IMR-90 (cell line): ENCODE measurements around the gene PSMB2. TPM values are rescaled to one million over a fixed set of nuclear protein-coding genes. Genes with fewer than 3 reads are reported as not detected.

ENCODE experiments used
- ATAC-seq: fragments of 200-7000 bp; cut with Tn5 transposase; 2 replicates; pipeline ENCODE4 v1.9.1; 2020; ENCODE audit warnings: low read depth, mild to moderate bottlenecking, moderate library complexity
- BruUV-seq: library from RNA; stranded (reverse); fragments of 400-500 nt; replicated peaks from 2 replicates; lab custom pipeline; 2021; lab: Mats Ljungman, UMichigan
- CTCF ChIA-PET: fragments of 300-600 bp; formaldehyde crosslinking; extraction: SDS; loops from one replicate; lab custom pipeline; 2021; ENCODE audit warnings: antibody characterized with exemption; lab: Yijun Ruan, JAX
- POLR2A ChIA-PET: fragments of 300-600 bp; sonication (Branson Sonifier 250); formaldehyde crosslinking; loops from one replicate; lab custom pipeline; 2022; ENCODE audit warnings: antibody characterized with exemption; ENCODE audit not compliant: unreplicated experiment; lab: Charles Lee
- DNase-seq: peaks from one replicate; pipeline ENCODE4 v3.0.0; 2013
- H2AFZ ChIP-seq: replicated peaks from 2 replicates; pipeline ENCODE3; 2013; ENCODE audit warnings: low read length, mild to moderate bottlenecking; ENCODE audit not compliant: poor library complexity
- H2AK5ac ChIP-seq: 2 replicates; pipeline ENCODE4 v1.6.1; 2013; ENCODE audit warnings: low read depth, low read length, inconsistent platforms
- H2AK9ac ChIP-seq: replicated peaks from 2 replicates; pipeline ENCODE3; 2013; ENCODE audit warnings: mild to moderate bottlenecking, low read depth, low read length, moderate library complexity; ENCODE audit not compliant: poor library complexity
- H2BK120ac ChIP-seq: 2 replicates; pipeline ENCODE4 v1.6.1; 2013; ENCODE audit warnings: low read depth, low read length, inconsistent platforms
- H2BK15ac ChIP-seq: 3 replicates; pipeline ENCODE4 v1.6.1; 2013; ENCODE audit warnings: low read depth, low read length, inconsistent platforms
- H2BK20ac ChIP-seq: 2 replicates; pipeline ENCODE4 v1.6.1; 2013; ENCODE audit warnings: low read depth, mild to moderate bottlenecking, inconsistent platforms, low read length, moderate library complexity
- H2BK5ac ChIP-seq: 2 replicates; pipeline ENCODE4 v1.6.1; 2013; ENCODE audit warnings: mild to moderate bottlenecking, low read depth, low read length, inconsistent platforms; ENCODE audit not compliant: poor library complexity, severe bottlenecking
- H3K14ac ChIP-seq: replicated peaks from 2 replicates; pipeline ENCODE4 v1.6.1; 2013; ENCODE audit warnings: low read depth, low read length, inconsistent platforms
- H3K18ac ChIP-seq: 2 replicates; pipeline ENCODE4 v1.6.1; 2013; ENCODE audit warnings: low read depth, low read length, control low read depth
- H3K23ac ChIP-seq: 2 replicates; pipeline ENCODE4 v1.6.1; 2013; ENCODE audit warnings: low read depth, low read length, inconsistent platforms
- H3K27ac ChIP-seq: 2 replicates; pipeline ENCODE4 v1.5.1; 2013; ENCODE audit warnings: mild to moderate bottlenecking, control low read depth, low read length; ENCODE audit not compliant: insufficient read depth
- H3K27me3 ChIP-seq: 2 replicates; pipeline ENCODE4 v1.6.1; 2013; ENCODE audit warnings: low read length; ENCODE audit not compliant: control insufficient read depth, insufficient read depth
- H3K36me3 ChIP-seq: 2 replicates; pipeline ENCODE4 v1.6.1; 2013; ENCODE audit warnings: low read length, mixed read lengths; ENCODE audit not compliant: control insufficient read depth, insufficient read depth
- H3K4ac ChIP-seq: 2 replicates; pipeline ENCODE4 v1.6.1; 2013; ENCODE audit warnings: low read depth, low read length, inconsistent platforms
- H3K4me1 ChIP-seq: 2 replicates; pipeline ENCODE4 v1.6.1; 2013; ENCODE audit warnings: low read length, mixed read lengths; ENCODE audit not compliant: control insufficient read depth, insufficient read depth
- H3K4me2 ChIP-seq: 2 replicates; pipeline ENCODE4 v1.6.1; 2013; ENCODE audit warnings: low read depth, mild to moderate bottlenecking, control low read depth, low read length, moderate library complexity
- H3K4me3 ChIP-seq: 2 replicates; pipeline ENCODE4 v1.5.1; 2013; ENCODE audit warnings: low read depth, mild to moderate bottlenecking, control low read depth, low read length, moderate library complexity; ENCODE audit not compliant: insufficient read depth
- H3K56ac ChIP-seq: 2 replicates; pipeline ENCODE4 v1.6.1; 2013; ENCODE audit warnings: low read length, inconsistent platforms; ENCODE audit not compliant: insufficient read depth; ENCODE audit errors: extremely low read depth
- H3K79me1 ChIP-seq, 2 experiments: 2 replicates each; pipeline ENCODE4 v1.6.1; 2013; ENCODE audit warnings: low read length in 2 of 2, inconsistent platforms in 1 of 2, low read depth in 1 of 2
- H3K9ac ChIP-seq: 2 replicates; pipeline ENCODE4 v1.6.1; 2013; ENCODE audit warnings: low read depth, low read length, control low read depth
- H3K9me1 ChIP-seq: 2 replicates; pipeline ENCODE4 v1.6.1; 2013; ENCODE audit warnings: low read length, inconsistent platforms; ENCODE audit not compliant: insufficient read depth
- H3K9me3 ChIP-seq: 2 replicates; pipeline ENCODE4 v1.6.1; 2013; ENCODE audit warnings: low read length; ENCODE audit not compliant: control insufficient read depth, insufficient read depth
- H4K20me1 ChIP-seq: 2 replicates; pipeline ENCODE4 v1.6.1; 2013; ENCODE audit warnings: low read length, inconsistent platforms; ENCODE audit not compliant: insufficient read depth
- H4K5ac ChIP-seq: 2 replicates; pipeline ENCODE4 v1.6.1; 2013; ENCODE audit warnings: mild to moderate bottlenecking, low read depth, low read length, control low read depth
- H4K8ac ChIP-seq, 2 experiments: 2 replicates each; pipeline ENCODE4 v1.6.1; 2013; ENCODE audit warnings: low read depth in 2 of 2, low read length in 2 of 2, control low read depth in 1 of 2, inconsistent platforms in 1 of 2
- H4K91ac ChIP-seq: 2 replicates; pipeline ENCODE4 v1.6.1; 2013; ENCODE audit warnings: low read depth, low read length, inconsistent platforms; ENCODE audit not compliant: insufficient read depth
- MXI1 ChIP-seq: IDR thresholded peaks from 2 replicates; pipeline ENCODE4 v1.6.1; 2012; ENCODE audit warnings: low read depth, mild to moderate bottlenecking, low read length, moderate library complexity, borderline replicate concordance
- RCOR1 ChIP-seq: IDR thresholded peaks from 2 replicates; pipeline ENCODE4 v1.6.1; 2012; ENCODE audit warnings: mild to moderate bottlenecking, low read length, improper control_type of control experiment; ENCODE audit not compliant: insufficient replicate concordance
- WGBS, 2 experiments: methylation state at CpG; one replicate each; pipeline versions ENCODE4 v1.1.5 to v1.1.7; 2013; ENCODE audit warnings: missing lambda C conversion rate in 2 of 2; ENCODE audit not compliant: insufficient read length in 1 of 2; ENCODE audit errors: extremely low coverage in 2 of 2; 5-methylcytosine and 5-hydroxymethylcytosine counted together
- dilution Hi-C: fragments of 300-500 bp; cut with HindIII; formaldehyde crosslinking; loops from one replicate; pipeline ENCODE4 v1.14.3; 2018; ENCODE audit warnings: low sequenced_read_pairs; ENCODE audit not compliant: unreplicated experiment
- in situ Hi-C: fragments of 300-500 bp; cut with MboI; formaldehyde crosslinking; loops from 3 replicates; pipeline ENCODE4 v1.14.3; 2019; ENCODE audit warnings: low sequenced_read_pairs, inconsistent platforms, mixed read lengths
- intact Hi-C: fragments of 100-400 bp; cut with micrococcal nuclease; formaldehyde crosslinking; loops from 2 replicates; pipeline ENCODE4 v1.10.0; 2022
- polyA plus RNA-seq, 3 experiments: library from polyadenylated mRNA; depleted of rRNA; stranded (reverse); fragments of >200 nt; gene quantifications; 2 replicates each; pipeline ENCODE4 v1.2.3, GENCODE V29; 2012; ENCODE audit warnings: low replicate concordance in 1 of 3
- total RNA-seq: library from RNA; depleted of rRNA; stranded (reverse); fragments of >200 nt; gene quantifications from 2 replicates; pipeline ENCODE4 v1.2.3, GENCODE V29; 2012

Gene PSMB2
- total and polyA plus RNA-seq, 2 of the 4 experiments (the other 2 are of a cell fraction) = 23.8 to 86.2 TPM

GRCh38 chr1:35666216-35666615 lies 24.9 kb upstream of the PSMB2 start:
- H2BK20ac ChIP-seq = no peak overlapping the region
- no peak overlapping the region for H3K14ac ChIP-seq
- ChIA-PET CTCF (interaction anchor here (0.7 to 1.0 kb wide), 2 partner anchors 18 to 101 kb away, joined by 3 to 4 read pairs; no protein-coding TSS in a partner anchor), POLR2A (no interaction called here)
- ATAC-seq = no peak
- TF ChIP-seq RCOR1 (no peak), MXI1 (no peak)
- H3K27ac ChIP-seq = no peak overlapping the region
- no peaks in the 10 kb centered on the region for H3K79me1 ChIP-seq
- H2AFZ ChIP-seq = no peak overlapping the region
- H2BK120ac ChIP-seq = no peak overlapping the region
- no peak overlapping the region for H3K18ac ChIP-seq
- H3K56ac ChIP-seq = no peak overlapping the region
- no peak overlapping the region for H4K5ac ChIP-seq
- no peak overlapping the region for H2BK15ac ChIP-seq
- no peak overlapping the region for H2BK5ac ChIP-seq
- no peak overlapping the region for H4K8ac ChIP-seq
- no peak overlapping the region for H3K23ac ChIP-seq
- whole genome bisulfite sequencing, 2 experiments = no CpG with 5 or more reads among the region's 2 CpGs
- no peak overlapping the region for H2AK9ac ChIP-seq
- H3K4me3 ChIP-seq = no peak overlapping the region
- no peak for DNase-seq
- no peaks in the 10 kb centered on the region for H3K36me3 ChIP-seq
- no peaks in the 10 kb centered on the region for H3K9me1 ChIP-seq
- H3K4me2 ChIP-seq = no peak overlapping the region
- in situ Hi-C loops = no loop called here
- no TSS peak for BruUV-seq
- no peaks in the 10 kb centered on the region for H3K4me1 ChIP-seq
- intact Hi-C loops = no loop called here
- no peaks in the 10 kb centered on the region for H3K9me3 ChIP-seq
- no peak overlapping the region for H2AK5ac ChIP-seq
- no peak overlapping the region for H4K91ac ChIP-seq
- H3K27me3 ChIP-seq = peaks cover 16% of the 10 kb centered on the region
- dilution Hi-C loops = no loop called here
- H3K4ac ChIP-seq = no peak overlapping the region
- H3K9ac ChIP-seq = no peak overlapping the region
- H4K20me1 ChIP-seq = no peaks in the 10 kb centered on the region
